IMR-90 (cell line): Measurements from ENCODE around the gene CAPN2. TPM values are rescaled to one million over a fixed set of nuclear protein-coding genes. Genes with fewer than 3 reads are reported as not detected.

Experiments used
- ATAC-seq: fragments of 200-7000 bp; cut with Tn5 transposase; 2 replicates; pipeline ENCODE4 v1.9.1; 2020; ENCODE audit warnings: low read depth, mild to moderate bottlenecking, moderate library complexity
- BruUV-seq: library from RNA; stranded (reverse); fragments of 400-500 nt; replicated peaks from 2 replicates; lab custom pipeline; 2021; lab: Mats Ljungman, UMichigan
- CTCF ChIA-PET: fragments of 300-600 bp; formaldehyde crosslinking; extraction: SDS; loops from one replicate; lab custom pipeline; 2021; ENCODE audit warnings: antibody characterized with exemption; lab: Yijun Ruan, JAX
- POLR2A ChIA-PET: fragments of 300-600 bp; sonication (Branson Sonifier 250); formaldehyde crosslinking; loops from one replicate; lab custom pipeline; 2022; ENCODE audit warnings: antibody characterized with exemption; ENCODE audit not compliant: unreplicated experiment; lab: Charles Lee
- DNase-seq: peaks from one replicate; pipeline ENCODE4 v3.0.0; 2013
- H2AFZ ChIP-seq: replicated peaks from 2 replicates; pipeline ENCODE3; 2013; ENCODE audit warnings: low read length, mild to moderate bottlenecking; ENCODE audit not compliant: poor library complexity
- H2AK5ac ChIP-seq: 2 replicates; pipeline ENCODE4 v1.6.1; 2013; ENCODE audit warnings: low read depth, low read length, inconsistent platforms
- H2AK9ac ChIP-seq: replicated peaks from 2 replicates; pipeline ENCODE3; 2013; ENCODE audit warnings: mild to moderate bottlenecking, low read depth, low read length, moderate library complexity; ENCODE audit not compliant: poor library complexity
- H2BK120ac ChIP-seq: 2 replicates; pipeline ENCODE4 v1.6.1; 2013; ENCODE audit warnings: low read depth, low read length, inconsistent platforms
- H2BK15ac ChIP-seq: 3 replicates; pipeline ENCODE4 v1.6.1; 2013; ENCODE audit warnings: low read depth, low read length, inconsistent platforms
- H2BK20ac ChIP-seq: 2 replicates; pipeline ENCODE4 v1.6.1; 2013; ENCODE audit warnings: low read depth, mild to moderate bottlenecking, inconsistent platforms, low read length, moderate library complexity
- H2BK5ac ChIP-seq: 2 replicates; pipeline ENCODE4 v1.6.1; 2013; ENCODE audit warnings: mild to moderate bottlenecking, low read depth, low read length, inconsistent platforms; ENCODE audit not compliant: poor library complexity, severe bottlenecking
- H3K14ac ChIP-seq: replicated peaks from 2 replicates; pipeline ENCODE4 v1.6.1; 2013; ENCODE audit warnings: low read depth, low read length, inconsistent platforms
- H3K18ac ChIP-seq: 2 replicates; pipeline ENCODE4 v1.6.1; 2013; ENCODE audit warnings: low read depth, low read length, control low read depth
- H3K23ac ChIP-seq: 2 replicates; pipeline ENCODE4 v1.6.1; 2013; ENCODE audit warnings: low read depth, low read length, inconsistent platforms
- H3K27ac ChIP-seq: 2 replicates; pipeline ENCODE4 v1.5.1; 2013; ENCODE audit warnings: mild to moderate bottlenecking, control low read depth, low read length; ENCODE audit not compliant: insufficient read depth
- H3K27me3 ChIP-seq: 2 replicates; pipeline ENCODE4 v1.6.1; 2013; ENCODE audit warnings: low read length; ENCODE audit not compliant: control insufficient read depth, insufficient read depth
- H3K36me3 ChIP-seq: 2 replicates; pipeline ENCODE4 v1.6.1; 2013; ENCODE audit warnings: low read length, mixed read lengths; ENCODE audit not compliant: control insufficient read depth, insufficient read depth
- H3K4ac ChIP-seq: 2 replicates; pipeline ENCODE4 v1.6.1; 2013; ENCODE audit warnings: low read depth, low read length, inconsistent platforms
- H3K4me1 ChIP-seq: 2 replicates; pipeline ENCODE4 v1.6.1; 2013; ENCODE audit warnings: low read length, mixed read lengths; ENCODE audit not compliant: control insufficient read depth, insufficient read depth
- H3K4me2 ChIP-seq: 2 replicates; pipeline ENCODE4 v1.6.1; 2013; ENCODE audit warnings: low read depth, mild to moderate bottlenecking, control low read depth, low read length, moderate library complexity
- H3K4me3 ChIP-seq: 2 replicates; pipeline ENCODE4 v1.5.1; 2013; ENCODE audit warnings: low read depth, mild to moderate bottlenecking, control low read depth, low read length, moderate library complexity; ENCODE audit not compliant: insufficient read depth
- H3K56ac ChIP-seq: 2 replicates; pipeline ENCODE4 v1.6.1; 2013; ENCODE audit warnings: low read length, inconsistent platforms; ENCODE audit not compliant: insufficient read depth; ENCODE audit errors: extremely low read depth
- H3K79me1 ChIP-seq, 2 experiments: 2 replicates each; pipeline ENCODE4 v1.6.1; 2013; ENCODE audit warnings: low read length in 2 of 2, inconsistent platforms in 1 of 2, low read depth in 1 of 2
- H3K9ac ChIP-seq: 2 replicates; pipeline ENCODE4 v1.6.1; 2013; ENCODE audit warnings: low read depth, low read length, control low read depth
- H3K9me1 ChIP-seq: 2 replicates; pipeline ENCODE4 v1.6.1; 2013; ENCODE audit warnings: low read length, inconsistent platforms; ENCODE audit not compliant: insufficient read depth
- H3K9me3 ChIP-seq: 2 replicates; pipeline ENCODE4 v1.6.1; 2013; ENCODE audit warnings: low read length; ENCODE audit not compliant: control insufficient read depth, insufficient read depth
- H4K20me1 ChIP-seq: 2 replicates; pipeline ENCODE4 v1.6.1; 2013; ENCODE audit warnings: low read length, inconsistent platforms; ENCODE audit not compliant: insufficient read depth
- H4K5ac ChIP-seq: 2 replicates; pipeline ENCODE4 v1.6.1; 2013; ENCODE audit warnings: mild to moderate bottlenecking, low read depth, low read length, control low read depth
- H4K8ac ChIP-seq, 2 experiments: 2 replicates each; pipeline ENCODE4 v1.6.1; 2013; ENCODE audit warnings: low read depth in 2 of 2, low read length in 2 of 2, control low read depth in 1 of 2, inconsistent platforms in 1 of 2
- H4K91ac ChIP-seq: 2 replicates; pipeline ENCODE4 v1.6.1; 2013; ENCODE audit warnings: low read depth, low read length, inconsistent platforms; ENCODE audit not compliant: insufficient read depth
- FOS ChIP-seq: fragments of 150-350 bp; IDR thresholded peaks from 2 replicates; pipeline ENCODE4 v1.6.1; 2016; ENCODE audit warnings: low read depth, low read length
- NFE2L2 ChIP-seq: fragments of 150-350 bp; IDR thresholded peaks from 2 replicates; pipeline ENCODE4 v1.6.1; 2016; ENCODE audit warnings: low read depth, mild to moderate bottlenecking, low read length
- RFX5 ChIP-seq: IDR thresholded peaks from 2 replicates; pipeline ENCODE4 v1.8.0; 2012; ENCODE audit warnings: low read depth, mild to moderate bottlenecking, low read length, moderate library complexity
- WGBS, 2 experiments: methylation state at CpG; one replicate each; pipeline versions ENCODE4 v1.1.5 to v1.1.7; 2013; ENCODE audit warnings: missing lambda C conversion rate in 2 of 2; ENCODE audit not compliant: insufficient read length in 1 of 2; ENCODE audit errors: extremely low coverage in 2 of 2; 5-methylcytosine and 5-hydroxymethylcytosine counted together
- dilution Hi-C: fragments of 300-500 bp; cut with HindIII; formaldehyde crosslinking; loops from one replicate; pipeline ENCODE4 v1.14.3; 2018; ENCODE audit warnings: low sequenced_read_pairs; ENCODE audit not compliant: unreplicated experiment
- in situ Hi-C: fragments of 300-500 bp; cut with MboI; formaldehyde crosslinking; loops from 3 replicates; pipeline ENCODE4 v1.14.3; 2019; ENCODE audit warnings: low sequenced_read_pairs, inconsistent platforms, mixed read lengths
- intact Hi-C: fragments of 100-400 bp; cut with micrococcal nuclease; formaldehyde crosslinking; loops from 2 replicates; pipeline ENCODE4 v1.10.0; 2022
- polyA plus RNA-seq, 3 experiments: library from polyadenylated mRNA; depleted of rRNA; stranded (reverse); fragments of >200 nt; gene quantifications; 2 replicates each; pipeline ENCODE4 v1.2.3, GENCODE V29; 2012; ENCODE audit warnings: low replicate concordance in 1 of 3
- total RNA-seq: library from RNA; depleted of rRNA; stranded (reverse); fragments of >200 nt; gene quantifications from 2 replicates; pipeline ENCODE4 v1.2.3, GENCODE V29; 2012

Gene CAPN2
- total and polyA plus RNA-seq, 2 of the 4 experiments (the other 2 are of a cell fraction), result 339 to 430 TPM

GRCh38 chr1:223820971-223821370 lies 108.6 kb downstream of the CAPN2 start:
- Histone ChIP-seq H3K9me1 (peaks cover 28% of the 10 kb centered on the region), H3K56ac (no peak overlapping the region), H2BK5ac (no peak overlapping the region), H2BK20ac (no peak overlapping the region), H3K79me1 (peaks cover 29 to 69% of the 10 kb centered on the region in 2 experiments), H3K36me3 (peaks cover 8% of the 10 kb centered on the region), H2BK120ac (no peak overlapping the region), H3K4ac (no peak overlapping the region), H2AK5ac (no peak overlapping the region), H3K27ac (no peak overlapping the region), H4K5ac (no peak overlapping the region), H4K8ac (0 out of 4 replicates have a peak overlapping the region, but pooled peaks of 1 of the 2 experiments have one; percentile 49), H2AK9ac (no peak overlapping the region), H3K14ac (no peak overlapping the region), H2BK15ac (0 out of 3 replicates have a peak overlapping the region, but pooled peaks have one; percentile 14), H3K27me3 (no peaks in the 10 kb centered on the region), H3K23ac (no peak overlapping the region; the same call in 1 of the 2 replicates), H3K4me1 (peaks cover 15% of the 10 kb centered on the region), H3K4me3 (no peak overlapping the region), H4K91ac (no peak overlapping the region), H4K20me1 (peaks cover 41% of the 10 kb centered on the region), H2AFZ (no peak overlapping the region), H3K18ac (no peak overlapping the region), H3K9me3 (no peaks in the 10 kb centered on the region), H3K4me2 (no peak overlapping the region), H3K9ac (no peak overlapping the region)
- ChIA-PET POLR2A (no interaction called here), CTCF (interaction anchor here (0.5 to 1.1 kb wide), 2 partner anchors 10 to 54 kb away, joined by 3 to 4 read pairs; no protein-coding TSS in a partner anchor)
- TF ChIP-seq RFX5, result no peak
- TF ChIP-seq NFE2L2, result no peak
- no peak for TF ChIP-seq FOS
- ATAC-seq (no peak), DNase-seq (no peak)
- intact Hi-C loops (no loop called here), in situ Hi-C loops (no loop called here), dilution Hi-C loops (no loop called here)
- 100% methylated on average over 3 of the region's 11 CpGs; no CpG with 5 or more reads in 1 of the 2 experiments for WGBS, 2 experiments
- BruUV-seq, result no TSS peak
